ENCODE measurements around the gene COCH.

- no peak for TF ChIP-seq CTCF (conservative IDR thresholded peaks at IDR 0.05; ENCODE audit: low read length)
- no peak for TF ChIP-seq EZH2phosphoT487 (IDR thresholded peaks at IDR 0.05; ENCODE audit: borderline replicate concordance)
Measured at GRCh38 chr14:30915596-30915995, 41.2 kb downstream of the COCH start.
